PC-3 (cell line): ENCODE data around the gene OR10H1. TPM values are rescaled to one million over a fixed set of nuclear protein-coding genes. Genes with fewer than 3 reads are reported as not detected.

ENCODE experiments used
- total RNA-seq: library from RNA; depleted of rRNA; stranded (reverse); fragments of >200 nt; gene quantifications from 2 replicates; pipeline ENCODE4 v1.2.3, GENCODE V29; 2014; rRNA removed

The OR10H1 gene
- total RNA-seq, 1 experiment from 2014 or later = not detected

Other genes with a start within 250 kb of the OR10H1 start
- gene CYP4F8, start 200.4 kb downstream of the OR10H1 start, total RNA-seq = not detected in 2 replicates
- not detected in 2 replicates for gene CYP4F3, start 174.8 kb downstream of the OR10H1 start, total RNA-seq
- not detected in 2 replicates for gene CYP4F12, start 142.6 kb downstream of the OR10H1 start, total RNA-seq
- not detected in 2 replicates for gene OR10H2, start 87.6 kb downstream of the OR10H1 start, total RNA-seq
- not detected in 2 replicates for gene OR10H3, start 77.7 kb downstream of the OR10H1 start, total RNA-seq
- gene OR10H5, start 28.0 kb downstream of the OR10H1 start, total RNA-seq = not detected in 2 replicates
- gene CYP4F2, start 82.4 kb upstream of the OR10H1 start, total RNA-seq = not detected in 2 replicates
- 0.06 and 0.11 TPM in 2 replicates for gene CYP4F11, start 118.9 kb upstream of the OR10H1 start, total RNA-seq
- gene OR10H4, start 133.3 kb upstream of the OR10H1 start, total RNA-seq = not detected in 2 replicates